Astrocyte (in vitro differentiated cells and primary cell): Measurements from ENCODE around the gene TMA7. TPM values are rescaled to one million over a fixed set of nuclear protein-coding genes. Genes with fewer than 3 reads are reported as not detected.

Source experiments
- DNase-seq: peaks from one replicate; pipeline ENCODE4 v3.0.0-alpha.2; 2010; ENCODE audit warnings: low read depth
- FAIRE-seq: peaks from 2 replicates; lab custom pipeline; 2011; peaks lifted over from hg19 to GRCh38; lab: Jason Lieb, UNC
- H2AFZ ChIP-seq: 2 replicates; pipeline ENCODE4 v1.6.0; 2012; ENCODE audit warnings: low read depth, low read length, inconsistent platforms
- H3K27ac ChIP-seq: 2 replicates; pipeline ENCODE4 v1.5.1; 2011; ENCODE audit warnings: low read depth, low read length, inconsistent platforms
- H3K27me3 ChIP-seq: 2 replicates; pipeline ENCODE4 v1.6.0; 2011; ENCODE audit warnings: low read length, inconsistent platforms; ENCODE audit not compliant: insufficient read depth
- H3K36me3 ChIP-seq: 2 replicates; pipeline ENCODE4 v1.5.1; 2011; ENCODE audit warnings: low read length, inconsistent platforms; ENCODE audit not compliant: insufficient read depth
- H3K4me1 ChIP-seq: 2 replicates; pipeline ENCODE4 v1.5.1; 2011; ENCODE audit warnings: low read length, inconsistent platforms; ENCODE audit not compliant: insufficient read depth
- H3K4me2 ChIP-seq: 2 replicates; pipeline ENCODE4 v1.6.0; 2012; ENCODE audit warnings: low read length, inconsistent platforms
- H3K4me3 ChIP-seq: 2 replicates; pipeline ENCODE4 v1.5.1; 2011; ENCODE audit warnings: low read depth, mild to moderate bottlenecking, low read length, inconsistent platforms; ENCODE audit not compliant: insufficient read depth
- H3K79me2 ChIP-seq: 2 replicates; pipeline ENCODE4 v1.6.0; 2012; ENCODE audit warnings: mild to moderate bottlenecking, low read length, inconsistent platforms; ENCODE audit not compliant: insufficient read depth
- H3K9ac ChIP-seq: 2 replicates; pipeline ENCODE4 v1.6.0; 2012; ENCODE audit warnings: mild to moderate bottlenecking, low read length, inconsistent platforms
- H3K9me3 ChIP-seq: 2 replicates; pipeline ENCODE4 v1.5.1; 2012; ENCODE audit warnings: low read depth, mild to moderate bottlenecking, low read length, inconsistent platforms; ENCODE audit not compliant: insufficient read depth
- H4K20me1 ChIP-seq: 2 replicates; pipeline ENCODE4 v1.6.0; 2012; ENCODE audit warnings: low read length, inconsistent platforms; ENCODE audit not compliant: insufficient read depth
- H3K27ac Mint-ChIP-seq: one replicate; pipeline ENCODE4 v1.8.0; 2021; ENCODE audit warnings: mild to moderate bottlenecking, mixed read lengths; ENCODE audit not compliant: unreplicated experiment
- H3K27me3 Mint-ChIP-seq: one replicate; pipeline ENCODE4 v1.8.0; 2021; ENCODE audit warnings: low read depth, mixed read lengths; ENCODE audit not compliant: unreplicated experiment
- H3K36me3 Mint-ChIP-seq: one replicate; pipeline ENCODE4 v1.8.0; 2021; ENCODE audit warnings: low read depth, mixed read lengths; ENCODE audit not compliant: unreplicated experiment
- H3K4me1 Mint-ChIP-seq: one replicate; pipeline ENCODE4 v1.8.0; 2021; ENCODE audit warnings: low read depth, mixed read lengths; ENCODE audit not compliant: unreplicated experiment
- H3K4me3 Mint-ChIP-seq: one replicate; pipeline ENCODE4 v1.8.0; 2021; ENCODE audit warnings: mild to moderate bottlenecking, moderate library complexity, mixed read lengths; ENCODE audit not compliant: unreplicated experiment
- H3K9me3 Mint-ChIP-seq: one replicate; pipeline ENCODE4 v1.8.0; 2021; ENCODE audit warnings: mild to moderate bottlenecking, mixed read lengths; ENCODE audit not compliant: unreplicated experiment
- EZH2 ChIP-seq: IDR thresholded peaks from 2 replicates; pipeline ENCODE4 v1.6.1; 2012; ENCODE audit warnings: mild to moderate bottlenecking, low read length, inconsistent platforms; ENCODE audit not compliant: insufficient read depth
- total RNA-seq: library from RNA; stranded (reverse); gene quantifications from 2 replicates; pipeline ENCODE4 v1.2.1, GENCODE V29; 2021
- TF ChIP-seq, protein P1 (sequence below): IDR thresholded peaks from 2 replicates; pipeline ENCODE4 v1.5.1; 2011; ENCODE audit warnings: low read depth, mild to moderate bottlenecking, inconsistent platforms, low read length, moderate library complexity; ENCODE audit not compliant: insufficient read depth

Gene TMA7
- total RNA-seq, 1 donor from 2014 or later, result 272 TPM

GRCh38 chr3:48398701-48399386, 41.2 kb upstream of the TMA7 start:
- H3K4me3 Mint-ChIP-seq, result no peak overlapping the region
- peaks cover 13% of the 10 kb centered on the region for H3K27me3 Mint-ChIP-seq
- peaks cover 8% of the 10 kb centered on the region for H3K4me1 ChIP-seq
- H3K4me3 ChIP-seq, result no peak overlapping the region
- H3K79me2 ChIP-seq, result no peaks in the 10 kb centered on the region
- H3K4me1 Mint-ChIP-seq, result peaks cover 8% of the 10 kb centered on the region
- no peak overlapping the region for H3K9ac ChIP-seq
- H4K20me1 ChIP-seq, result no peaks in the 10 kb centered on the region
- no peak for DNase-seq
- no peaks in the 10 kb centered on the region for H3K9me3 Mint-ChIP-seq
- H3K9me3 ChIP-seq, result no peaks in the 10 kb centered on the region
- H2AFZ ChIP-seq, result no peak overlapping the region
- no peak overlapping the region for H3K27ac ChIP-seq
- no peak overlapping the region for H3K27ac Mint-ChIP-seq
- H3K36me3 Mint-ChIP-seq, result peaks cover 6% of the 10 kb centered on the region
- TF ChIP-seq, protein P1, sequence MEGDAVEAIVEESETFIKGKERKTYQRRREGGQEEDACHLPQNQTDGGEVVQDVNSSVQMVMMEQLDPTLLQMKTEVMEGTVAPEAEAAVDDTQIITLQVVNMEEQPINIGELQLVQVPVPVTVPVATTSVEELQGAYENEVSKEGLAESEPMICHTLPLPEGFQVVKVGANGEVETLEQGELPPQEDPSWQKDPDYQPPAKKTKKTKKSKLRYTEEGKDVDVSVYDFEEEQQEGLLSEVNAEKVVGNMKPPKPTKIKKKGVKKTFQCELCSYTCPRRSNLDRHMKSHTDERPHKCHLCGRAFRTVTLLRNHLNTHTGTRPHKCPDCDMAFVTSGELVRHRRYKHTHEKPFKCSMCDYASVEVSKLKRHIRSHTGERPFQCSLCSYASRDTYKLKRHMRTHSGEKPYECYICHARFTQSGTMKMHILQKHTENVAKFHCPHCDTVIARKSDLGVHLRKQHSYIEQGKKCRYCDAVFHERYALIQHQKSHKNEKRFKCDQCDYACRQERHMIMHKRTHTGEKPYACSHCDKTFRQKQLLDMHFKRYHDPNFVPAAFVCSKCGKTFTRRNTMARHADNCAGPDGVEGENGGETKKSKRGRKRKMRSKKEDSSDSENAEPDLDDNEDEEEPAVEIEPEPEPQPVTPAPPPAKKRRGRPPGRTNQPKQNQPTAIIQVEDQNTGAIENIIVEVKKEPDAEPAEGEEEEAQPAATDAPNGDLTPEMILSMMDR, result no peak
- no peak for TF ChIP-seq EZH2
- H3K4me2 ChIP-seq, result no peak overlapping the region
- H3K27me3 ChIP-seq, result peaks cover 7% of the 10 kb centered on the region
- FAIRE-seq, result no peak
- no peaks in the 10 kb centered on the region for H3K36me3 ChIP-seq

GRCh38 chr3:48399387-48400172, 40.5 kb upstream of the TMA7 start:
- Mint-ChIP-seq H3K36me3 (peaks cover 10% of the 10 kb centered on the region), H3K4me1 (peaks cover 8% of the 10 kb centered on the region), H3K9me3 (no peaks in the 10 kb centered on the region), H3K27me3 (peaks cover 10% of the 10 kb centered on the region), H3K4me3 (no peak overlapping the region), H3K27ac (no peak overlapping the region)
- Histone ChIP-seq H3K4me1 (peaks cover 8% of the 10 kb centered on the region), H3K79me2 (no peaks in the 10 kb centered on the region), H4K20me1 (no peaks in the 10 kb centered on the region), H3K27ac (no peak overlapping the region), H2AFZ (no peak overlapping the region), H3K4me2 (no peak overlapping the region), H3K27me3 (peaks cover 6% of the 10 kb centered on the region), H3K9me3 (no peaks in the 10 kb centered on the region), H3K9ac (no peak overlapping the region), H3K4me3 (no peak overlapping the region), H3K36me3 (no peaks in the 10 kb centered on the region)
- FAIRE-seq (no peak), DNase-seq (no peak)
- TF ChIP-seq, protein P1, result no peak
- no peak for TF ChIP-seq EZH2
